ENCODE data around the gene ZNF827.

The ZNF827 gene

DNA sequence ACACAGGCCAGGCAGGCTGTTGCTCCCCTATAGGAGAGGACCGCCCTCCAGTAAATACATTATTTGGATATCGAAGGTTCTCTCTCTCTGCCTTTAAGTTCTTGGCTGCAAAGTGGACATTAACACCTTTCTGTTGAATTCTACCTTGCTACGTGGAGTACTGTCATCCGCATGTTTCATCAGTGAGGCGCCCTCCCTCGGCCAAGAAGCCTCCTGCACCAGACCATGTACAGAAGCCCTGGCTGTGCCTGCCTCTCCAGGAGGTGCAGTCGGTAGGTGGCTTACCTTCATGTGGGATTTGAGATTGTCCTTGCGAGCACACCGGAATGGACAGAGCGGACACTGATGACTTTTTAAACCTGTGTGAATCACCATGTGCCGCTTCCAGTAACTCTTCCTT is 46.7 kb downstream of the ZNF827 start:
- DNase-seq (ENCODE audit: low read depth in 2 of 2), result no peak

DNA sequence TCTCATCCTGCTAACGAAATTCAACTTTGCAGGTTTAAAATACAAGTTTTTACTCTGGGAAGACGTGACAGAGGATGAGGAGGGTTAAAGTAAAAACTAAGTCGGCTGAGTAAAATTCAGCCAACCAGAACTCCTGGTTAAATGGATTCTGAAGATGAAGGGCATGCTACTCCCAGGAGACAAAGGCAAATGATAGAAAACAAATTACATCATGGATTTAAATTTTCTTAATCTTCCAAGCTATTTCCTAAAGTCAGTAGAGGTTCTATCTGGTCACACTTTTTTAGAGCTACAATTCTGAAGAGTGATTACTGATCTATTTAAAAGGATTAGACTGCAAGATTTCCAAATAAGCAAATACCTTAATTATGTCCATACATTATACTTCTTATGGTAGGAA is 47.9 kb downstream of the ZNF827 start:
- no peak for DNase-seq (ENCODE audit: low read depth in 2 of 2)

DNA sequence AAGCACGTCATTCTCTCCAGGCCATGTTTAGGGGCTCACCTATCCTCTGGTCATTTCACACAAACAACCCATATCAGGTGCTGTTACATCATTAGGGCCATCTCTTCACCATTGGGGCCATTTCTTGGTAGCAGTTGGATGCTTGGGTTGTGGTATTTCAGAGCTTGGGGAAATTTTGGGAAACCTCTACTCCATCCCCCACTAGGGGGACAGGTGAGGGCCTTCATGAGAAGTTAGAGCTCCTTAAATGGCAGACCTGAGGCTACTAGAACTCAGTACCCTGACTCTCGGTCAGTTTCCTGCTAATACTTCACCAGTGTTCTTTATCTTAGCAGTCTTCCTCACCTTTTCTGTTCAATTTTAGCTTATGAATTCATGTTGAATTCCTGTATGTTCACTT is 50.2 kb downstream of the ZNF827 start:
- no peak for DNase-seq (ENCODE audit: low read depth in 2 of 2)

DNA sequence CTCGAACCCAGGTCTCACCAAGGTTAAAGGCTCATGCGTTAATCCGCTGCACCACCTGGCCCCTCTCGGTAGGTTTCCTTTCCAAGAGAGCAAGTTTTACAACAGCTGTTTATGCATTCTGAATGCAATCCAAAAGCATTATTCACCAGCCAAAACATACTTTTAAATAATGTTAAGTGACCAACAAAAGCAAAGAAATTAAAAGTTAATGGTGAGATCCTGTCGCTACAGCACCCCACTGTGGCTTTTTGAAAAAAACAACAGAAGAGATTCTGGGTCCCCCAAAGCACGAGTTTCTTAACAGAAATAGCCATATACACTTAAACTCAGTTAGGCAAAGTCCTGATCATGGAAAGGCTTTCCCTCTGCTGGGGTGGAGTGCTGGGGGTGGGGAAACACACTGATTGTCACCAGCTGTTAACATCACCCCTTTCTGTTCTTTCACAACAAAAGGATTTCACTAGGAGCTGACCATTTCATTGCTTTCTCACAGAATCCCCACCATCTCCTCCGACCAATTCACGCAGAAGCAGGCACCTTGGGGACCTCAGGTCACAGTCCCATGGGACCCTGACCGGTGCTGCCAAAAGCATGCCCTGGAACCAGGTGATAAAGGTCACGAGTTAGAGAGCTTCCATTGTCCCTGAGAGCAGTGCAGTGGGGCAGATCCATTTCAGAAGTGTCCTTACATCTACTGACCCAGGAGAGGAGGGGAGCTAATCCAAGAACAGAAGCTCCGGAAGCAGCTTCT is 51.2 kb downstream of the ZNF827 start:
- no peak for DNase-seq (ENCODE audit: low read depth in 2 of 2)

DNA sequence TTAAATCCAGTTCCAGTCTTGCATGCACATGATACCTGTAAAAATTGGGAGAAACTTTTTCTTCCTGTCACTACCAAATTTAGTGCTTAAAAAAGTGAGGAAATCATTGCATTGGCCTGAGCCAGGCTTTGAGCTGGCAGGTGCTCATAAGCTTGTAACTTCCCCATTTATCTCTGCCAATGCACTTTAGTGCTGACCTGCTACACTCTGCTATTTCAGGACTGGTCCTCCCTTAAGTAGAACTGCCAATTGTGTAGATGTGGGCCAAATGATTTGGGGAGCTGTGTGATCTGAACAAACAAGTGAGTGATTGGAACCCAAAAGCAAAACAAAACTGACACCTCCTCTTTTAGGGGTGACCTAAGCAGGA is 51.8 kb downstream of the ZNF827 start:
- DNase-seq (ENCODE audit: low read depth in 2 of 2), result no peak

DNA sequence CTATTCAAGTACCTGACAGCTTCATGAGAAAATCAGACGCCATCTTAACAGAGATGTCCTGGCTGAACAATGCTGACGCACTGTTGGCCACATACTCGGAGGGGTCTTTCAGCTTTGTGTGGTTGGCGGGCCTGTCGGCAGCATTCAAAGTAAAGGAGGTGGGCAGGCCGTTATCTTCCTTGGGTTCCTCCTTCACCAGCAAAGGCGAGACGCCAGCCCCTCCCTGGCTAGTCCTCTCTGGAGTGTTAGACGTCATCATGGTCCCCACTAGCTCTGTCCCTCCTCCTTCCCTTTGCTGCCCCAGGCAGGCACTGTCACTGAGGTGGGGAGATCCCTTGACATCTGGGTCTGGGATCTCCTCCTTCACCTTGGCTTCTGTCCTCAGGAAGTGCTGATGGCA is 53.0 kb downstream of the ZNF827 start:
- DNase-seq (ENCODE audit: low read depth in 2 of 2), result no peak

DNA sequence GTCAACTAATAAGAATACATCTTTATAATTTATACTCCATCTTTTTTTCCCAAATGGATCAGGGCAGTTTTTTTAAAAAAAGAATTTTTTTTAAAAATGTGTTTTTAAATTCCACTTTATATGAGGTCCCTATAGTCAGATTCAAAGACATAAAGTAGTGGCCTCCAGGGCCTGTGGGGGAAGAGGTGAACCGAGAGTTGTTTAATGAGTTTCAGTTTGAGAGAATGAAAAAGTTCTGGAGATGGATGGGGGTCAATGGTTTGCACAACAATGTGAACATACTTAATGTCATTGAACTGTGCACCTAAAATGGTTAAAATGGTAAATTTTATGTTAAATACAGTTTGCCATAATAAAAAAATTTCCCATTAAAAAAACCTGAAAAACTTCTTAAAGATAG is 53.8 kb downstream of the ZNF827 start:
- no peak for DNase-seq (ENCODE audit: low read depth in 2 of 2)

DNA sequence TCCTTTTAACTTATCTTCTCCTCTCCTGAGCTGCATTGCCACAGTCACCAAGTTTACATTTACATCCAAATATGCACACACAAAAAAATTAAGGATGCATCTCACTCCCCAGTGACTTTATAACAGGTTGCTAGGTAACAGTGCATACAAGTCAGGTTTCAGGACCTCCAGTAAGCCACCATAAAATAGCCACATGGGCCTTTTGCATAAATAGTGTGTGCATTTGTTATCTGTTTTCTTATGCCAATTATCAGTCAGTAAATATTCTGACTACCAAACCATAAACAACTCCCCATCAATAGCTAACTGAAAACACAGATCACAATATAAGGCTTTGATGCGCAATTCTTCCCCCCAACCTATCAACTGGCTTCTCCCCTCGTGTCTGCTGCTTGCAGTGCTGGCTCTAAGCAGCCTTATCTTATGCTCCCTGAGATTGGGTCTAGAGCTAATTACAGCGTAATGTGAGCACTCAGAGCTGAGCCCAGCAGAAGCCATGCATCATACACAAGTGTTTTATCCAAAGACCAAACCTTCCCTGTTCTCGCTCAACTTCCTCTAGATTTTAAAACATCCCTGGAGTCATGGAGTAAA is 55.4 kb downstream of the ZNF827 start:
- no peak for DNase-seq (ENCODE audit: low read depth in 2 of 2)

DNA sequence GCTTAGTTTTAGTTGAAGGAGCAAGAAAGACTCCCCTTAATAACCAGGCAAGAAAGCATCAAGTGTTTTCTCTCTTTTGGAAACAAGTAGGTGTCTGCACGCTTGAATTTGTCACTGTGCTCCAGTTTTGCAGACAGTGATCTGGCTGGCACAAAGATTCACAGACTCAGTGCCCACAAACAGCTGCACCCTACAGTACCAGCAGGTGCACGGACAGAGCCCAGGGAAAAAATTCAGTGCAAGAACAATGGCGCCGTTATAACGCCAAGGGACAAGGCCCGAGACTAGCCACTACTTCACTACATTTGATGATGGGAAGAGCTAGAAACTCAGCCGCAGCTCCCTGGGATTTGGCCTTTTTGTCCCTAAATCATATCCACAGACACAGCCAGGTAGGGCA is 56.0 kb downstream of the ZNF827 start:
- no peak for DNase-seq (ENCODE audit: low read depth in 2 of 2)

DNA sequence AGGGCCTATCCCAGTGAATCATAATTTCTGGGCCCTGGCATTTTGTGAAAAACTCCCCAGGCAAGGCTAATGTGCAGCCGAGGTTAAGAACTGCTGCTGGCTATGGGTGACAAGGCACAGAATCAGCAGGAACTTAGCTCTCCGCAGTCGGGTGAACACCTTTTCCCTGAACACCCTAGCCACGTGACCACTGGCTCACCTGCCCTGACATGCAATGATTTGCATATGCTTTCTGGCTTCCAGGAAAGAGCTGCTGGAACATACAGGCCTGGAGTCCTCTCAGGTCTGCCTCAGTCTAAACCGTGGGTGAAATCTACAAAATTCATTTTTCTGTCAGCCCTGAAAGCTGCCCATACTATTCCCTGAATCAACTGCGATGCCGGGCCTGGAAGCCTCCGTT is 56.6 kb downstream of the ZNF827 start:
- DNase-seq (ENCODE audit: low read depth in 2 of 2), result no peak

DNA sequence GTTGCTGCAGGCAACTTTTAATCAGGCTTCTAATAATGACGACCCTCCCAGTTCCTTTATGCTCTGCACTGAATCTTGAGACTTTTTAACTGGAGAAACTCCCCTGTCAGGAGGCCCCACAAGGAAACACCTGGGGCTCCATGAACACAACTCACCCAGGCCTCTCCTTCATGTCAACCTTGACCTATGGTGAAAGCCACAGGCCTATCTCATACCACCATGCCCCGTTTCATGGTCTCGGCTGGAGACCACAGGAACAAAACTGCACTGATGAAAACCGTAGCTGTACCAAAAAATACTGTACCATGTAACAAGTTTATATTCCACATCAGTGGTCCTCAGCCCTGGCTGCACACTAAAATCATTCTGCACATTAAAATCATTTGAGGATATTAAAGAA is 57.0 kb downstream of the ZNF827 start:
- no peak for DNase-seq (ENCODE audit: low read depth in 2 of 2)

DNA sequence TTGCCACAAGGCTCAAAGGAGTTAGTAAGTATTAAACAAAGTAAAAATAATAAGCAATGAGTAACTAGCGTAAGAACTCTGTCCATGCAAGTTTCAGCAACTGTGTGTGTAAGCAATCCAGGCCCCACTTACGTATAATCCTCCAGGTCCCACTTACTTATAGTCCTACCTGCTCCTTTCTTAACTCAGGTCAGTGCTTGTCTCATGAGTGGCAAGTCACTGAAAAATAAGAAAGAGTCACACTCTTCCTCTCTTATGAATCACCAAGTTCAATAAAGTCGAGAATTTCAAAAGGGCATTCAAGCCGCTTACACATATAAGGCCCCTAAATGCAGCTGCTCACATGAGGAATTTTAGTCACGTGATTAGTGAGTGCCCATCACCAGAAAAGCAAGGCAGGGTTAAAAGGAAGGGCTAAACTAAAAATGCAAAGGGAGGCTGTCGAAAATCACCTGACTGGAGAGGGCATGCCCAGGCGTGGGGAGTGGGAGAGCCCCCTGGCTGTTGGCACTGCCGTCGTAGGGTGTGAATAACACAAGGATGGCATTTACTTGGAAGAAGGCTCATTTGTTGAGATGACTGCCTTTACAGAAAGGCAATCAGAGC is 58.2 kb downstream of the ZNF827 start:
- DNase-seq (ENCODE audit: low read depth in 2 of 2), result no peak

DNA sequence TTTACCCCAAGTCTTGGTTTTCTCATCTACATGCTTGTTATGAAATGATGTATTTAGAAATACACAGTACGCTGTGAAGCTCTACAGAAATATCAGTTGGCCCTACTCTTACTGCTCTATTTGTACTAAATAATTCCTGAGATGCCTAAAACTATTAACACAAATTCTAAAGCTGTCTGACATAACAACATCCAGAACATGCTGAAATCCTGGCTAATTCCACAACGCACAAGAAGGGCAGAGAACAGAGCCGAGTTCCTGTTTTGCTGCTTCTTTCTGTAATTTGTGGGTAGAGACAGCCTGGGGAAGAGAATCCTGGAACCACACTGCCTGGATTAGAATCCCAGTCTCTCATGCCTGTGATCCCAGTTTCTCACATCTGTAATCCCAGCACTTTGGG is 59.0 kb downstream of the ZNF827 start:
- DNase-seq (ENCODE audit: low read depth in 2 of 2), result no peak

DNA sequence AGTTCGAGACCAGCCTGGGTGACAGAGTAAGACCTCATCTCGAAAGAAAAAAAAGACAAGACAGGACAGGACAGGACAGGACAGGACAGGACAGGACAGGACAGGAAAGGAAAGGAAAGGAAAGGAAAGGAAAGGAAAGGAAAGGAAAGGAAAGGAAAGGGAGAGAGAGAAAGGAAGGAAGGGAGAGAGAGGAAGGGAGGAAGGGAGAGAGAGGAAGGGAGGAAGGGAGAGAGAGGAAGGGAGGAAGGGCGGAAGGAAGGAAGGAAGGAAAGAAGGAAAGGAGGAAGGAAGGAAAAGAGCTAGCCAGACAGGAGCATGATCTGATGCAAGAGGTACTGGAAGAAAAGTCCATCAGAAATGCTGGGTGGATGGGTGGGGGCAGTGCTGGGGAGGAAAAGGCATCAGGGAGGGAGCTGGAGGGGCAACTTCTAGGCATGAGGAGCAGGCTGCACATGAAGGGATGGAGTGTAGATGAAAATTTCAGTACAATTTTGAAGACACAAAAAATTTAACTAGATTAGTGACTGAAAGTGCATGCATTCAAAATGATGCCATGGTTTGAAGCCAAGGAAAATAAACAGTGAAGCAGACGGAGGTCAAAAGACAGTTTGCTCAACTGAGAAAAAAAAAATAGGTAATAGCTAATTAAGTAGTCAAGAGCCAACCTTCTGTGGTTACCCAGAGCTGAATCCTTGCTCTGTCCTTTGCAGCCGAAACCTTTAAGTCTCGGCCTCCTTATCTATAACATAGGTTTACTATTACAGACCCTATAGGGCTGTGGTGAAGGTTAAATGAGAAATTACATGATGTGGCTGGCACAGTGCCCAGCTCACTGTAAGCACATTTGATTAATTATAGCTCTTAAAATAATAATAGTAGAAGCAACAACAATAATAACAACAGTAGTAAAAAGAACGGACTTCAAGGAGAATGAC is 59.9 kb downstream of the ZNF827 start:
- no peak for DNase-seq (ENCODE audit: low read depth in 2 of 2)

DNA sequence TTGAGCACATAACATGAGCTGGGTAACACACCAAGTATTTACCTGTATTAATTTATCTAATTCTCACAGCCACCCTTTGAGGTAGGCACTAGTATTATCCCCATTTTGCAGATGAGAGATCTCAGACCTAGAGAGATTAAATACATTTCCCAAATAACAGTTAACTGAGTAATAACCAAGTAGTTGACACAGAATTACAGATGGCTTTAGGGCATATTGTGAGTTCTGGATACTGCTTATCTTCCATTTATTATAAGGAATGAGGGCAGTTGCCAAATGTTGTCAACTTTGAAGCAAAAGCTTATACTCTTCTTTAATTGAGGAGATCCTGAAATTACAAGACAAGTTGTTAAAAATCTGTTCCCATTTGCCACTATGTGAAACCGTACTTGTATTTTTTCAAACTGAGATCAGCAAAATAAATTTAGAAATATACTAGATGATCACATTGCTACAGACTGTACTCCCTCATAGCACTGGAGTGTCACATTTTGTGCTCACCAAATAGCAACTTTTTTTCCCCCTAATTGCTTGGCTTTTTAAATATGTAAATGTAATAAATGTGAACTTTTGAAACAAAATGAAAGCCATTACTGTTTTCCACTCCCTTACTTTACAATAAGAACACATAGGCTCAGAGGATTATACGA is 62.0 kb downstream of the ZNF827 start:
- no peak for DNase-seq (ENCODE audit: low read depth in 2 of 2)

DNA sequence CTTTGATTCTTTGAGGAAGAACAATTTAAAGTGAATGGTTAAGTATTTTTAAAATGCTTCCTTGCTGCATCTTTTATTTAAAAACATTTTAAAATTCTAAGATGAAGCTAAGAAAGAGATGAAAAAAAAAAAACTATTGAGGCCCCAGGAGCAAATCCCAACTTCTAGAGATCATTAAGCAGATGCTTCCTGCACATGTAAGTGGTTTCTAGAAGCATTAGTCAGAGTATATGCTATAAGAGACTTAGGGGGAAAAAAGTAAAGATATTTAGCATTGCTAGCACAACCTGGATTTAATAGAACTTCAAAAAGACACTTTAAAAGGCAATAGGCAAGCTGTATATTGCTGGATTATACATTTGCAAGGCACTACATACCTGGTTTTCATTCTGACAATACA is 64.7 kb downstream of the ZNF827 start:
- DNase-seq (ENCODE audit: low read depth in 2 of 2), result no peak

DNA sequence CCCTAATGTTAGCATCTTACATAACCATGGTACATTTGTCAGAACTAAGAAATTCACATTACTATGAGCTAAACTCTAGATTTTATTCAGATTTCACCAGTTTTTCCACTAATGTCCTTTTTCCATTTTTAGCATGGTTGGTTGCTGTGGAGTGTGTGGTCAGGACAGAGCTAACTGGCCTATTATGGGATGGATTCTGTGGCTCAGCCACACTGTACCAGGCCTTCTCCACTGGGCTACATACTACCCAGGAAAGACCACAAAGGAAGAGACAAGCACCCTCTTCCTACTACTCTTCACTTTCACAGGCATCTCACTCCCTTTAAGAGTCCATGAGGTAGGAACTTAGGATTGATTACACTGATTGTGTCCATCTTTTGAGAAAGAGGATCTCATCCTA is 67.4 kb downstream of the ZNF827 start:
- DNase-seq (ENCODE audit: low read depth in 2 of 2), result no peak

DNA sequence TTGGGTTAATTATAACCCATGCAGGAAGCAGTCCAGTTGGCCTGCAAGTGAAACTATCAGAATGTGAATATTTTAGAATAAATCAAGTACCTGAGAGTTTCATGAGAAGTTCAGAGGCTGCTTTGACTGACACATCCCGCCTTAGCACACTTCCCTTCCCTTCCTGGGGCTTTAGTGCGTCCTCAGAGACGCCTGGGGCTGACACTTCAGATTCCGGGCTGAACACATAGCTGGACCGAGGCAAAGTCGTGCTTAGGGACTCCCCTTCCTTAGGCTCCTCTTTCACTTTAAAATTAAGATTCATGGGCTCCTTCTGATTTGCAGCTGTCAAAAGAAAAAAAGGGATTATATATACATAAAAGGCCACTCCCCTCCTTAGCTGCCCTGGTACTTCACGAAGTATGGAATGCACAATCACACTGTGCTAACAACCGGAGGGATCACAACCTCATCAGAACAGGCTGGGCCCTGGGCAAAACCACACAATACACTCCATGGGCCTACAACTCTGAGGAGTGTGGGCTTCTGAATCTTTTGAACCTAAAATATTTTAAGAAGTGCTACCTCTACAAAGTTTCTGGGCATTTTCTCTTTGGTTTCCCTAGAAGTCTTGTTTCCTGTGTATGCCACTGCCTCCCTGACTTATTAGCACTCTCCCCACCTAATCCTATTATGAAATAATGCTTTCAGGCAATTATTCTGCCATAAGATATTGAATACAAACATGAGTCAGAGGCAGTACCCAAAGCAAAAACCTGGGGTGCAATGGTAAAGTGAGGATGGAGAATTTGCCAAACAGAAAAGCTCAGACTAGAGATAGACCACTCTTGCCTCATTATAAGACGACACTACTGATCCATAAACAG is 68.2 kb downstream of the ZNF827 start:
- no peak for DNase-seq (ENCODE audit: low read depth in 2 of 2)

DNA sequence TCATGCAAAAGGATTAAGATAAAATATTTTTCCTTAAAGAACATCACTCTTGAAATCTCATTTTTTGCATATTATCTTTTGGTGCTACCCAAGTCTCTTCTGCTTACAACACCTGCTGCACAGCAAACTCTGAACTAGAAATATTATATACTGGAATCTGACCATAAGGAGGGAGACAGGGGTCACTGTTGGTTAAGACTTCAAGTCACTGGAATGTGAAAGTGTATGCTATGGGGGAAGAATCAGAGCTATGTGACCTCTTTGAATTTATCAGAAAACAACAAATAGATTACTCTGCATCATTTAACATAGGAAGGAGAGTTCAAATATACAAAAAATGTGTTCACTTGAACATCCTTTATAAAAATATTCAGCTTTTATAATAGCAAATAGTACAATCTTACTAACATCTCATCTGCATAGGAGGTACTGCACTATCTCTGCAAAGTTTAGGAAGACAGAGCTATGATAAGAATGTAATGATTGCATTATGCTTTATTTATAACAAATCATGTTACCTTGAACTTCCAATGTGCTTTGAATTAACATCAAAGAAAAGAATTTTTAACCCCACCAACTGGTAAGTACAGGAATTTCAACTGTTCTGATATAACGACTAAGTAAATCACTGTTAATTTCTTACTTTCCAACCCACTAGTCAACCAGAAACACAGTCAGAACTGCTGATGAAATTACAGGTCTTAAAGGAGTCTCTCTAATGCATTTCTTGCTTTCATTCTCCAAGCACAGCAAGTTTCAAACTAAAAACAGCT is 69.8 kb downstream of the ZNF827 start:
- DNase-seq (ENCODE audit: low read depth in 2 of 2), result no peak

DNA sequence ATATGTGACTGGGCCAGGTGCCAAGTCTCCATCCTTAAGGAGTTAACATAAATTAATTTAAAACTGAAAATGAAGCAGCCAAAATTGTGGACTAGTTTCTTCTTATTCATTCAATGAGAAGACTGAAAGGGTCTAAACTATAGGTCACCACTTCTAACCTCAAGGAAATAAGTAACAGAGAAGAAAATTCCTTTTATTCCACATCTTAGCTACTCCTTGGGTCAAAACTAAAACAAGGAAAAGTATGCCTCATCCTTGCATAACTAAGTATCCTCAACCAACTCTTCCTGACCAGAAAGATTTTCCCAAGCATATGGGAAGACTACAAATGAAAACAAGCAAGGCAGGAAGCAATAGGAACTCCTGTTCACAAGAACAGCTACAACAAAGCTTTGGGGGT is 71.2 kb downstream of the ZNF827 start:
- no peak for DNase-seq (ENCODE audit: low read depth in 2 of 2)
